Gastrocnemius medialis (tissue), 4 donors: ENCODE data around the gene ATPAF2.

Experiments used
- CTCF ChIP-seq, 5 experiments: fragments of 450-650 bp in 3 of 5; fragments of 200-600 bp in 2 of 5; sonication (generic) in 2 of 5; IDR thresholded peaks in 4 of 5; conservative IDR thresholded peaks in 1 of 5; 1 replicate in 4 of 5; 2 replicates in 1 of 5; pipeline ENCODE4 v1.5.1; 2016 to 2019; ENCODE audit warnings: antibody characterized with exemption in 5 of 5, mild to moderate bottlenecking in 3 of 5, moderate library complexity in 3 of 5
- POLR2A ChIP-seq, 2 donors: fragments of 450-650 bp; IDR thresholded peaks; one replicate each; pipeline ENCODE4 v1.6.1; 2017; ENCODE audit warnings: antibody characterized with exemption in 2 of 2, mild to moderate bottlenecking in 2 of 2, moderate library complexity in 2 of 2

DNA sequence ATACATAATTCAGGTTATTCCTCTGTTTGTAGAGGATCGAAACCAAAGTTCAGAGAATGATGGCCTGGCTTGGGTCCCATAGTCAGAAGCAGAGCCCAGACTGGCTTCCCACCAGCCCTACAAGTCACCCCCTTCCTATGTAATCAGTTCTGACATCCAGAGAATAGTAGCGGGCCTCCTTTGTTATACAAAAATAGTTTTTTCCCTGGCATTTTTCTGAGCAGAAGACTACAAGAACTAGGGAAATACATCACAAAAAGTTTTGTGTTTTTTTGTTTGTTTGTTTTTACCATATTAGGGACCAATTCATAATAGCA lies 19.2 kb downstream of the ATPAF2 start:
- TF ChIP-seq CTCF (IDR thresholded peaks at IDR 0.05 in 4 of 5, conservative IDR thresholded peaks at IDR 0.05 in 1 of 5) (no peak), POLR2A (IDR thresholded peaks at IDR 0.05) (no peak)
